Activated CD8-positive, alpha-beta memory T cell treated with anti-CD3 and anti-CD28 coated beads, Interleukin-2, amount 10 ng/mL, durations not matched to agents 7 days and 5 days (primary cell): ENCODE measurements around the gene RAB9B. TPM values are rescaled to one million over a fixed set of nuclear protein-coding genes. Genes with fewer than 3 reads are reported as not detected.

ENCODE experiments used
- ATAC-seq: fragments of 150-1000 bp; cut with Tn5 transposase; one replicate; pipeline ENCODE4 v1.10.0; 2021; ENCODE audit warnings: moderate library complexity
- CTCF ChIA-PET: fragments of 350-600 bp; sonication (Branson Sonifier 250); formaldehyde crosslinking; loops from one replicate; lab custom pipeline; 2021; ENCODE audit warnings: antibody characterized with exemption; lab: Charles Lee
- DNase-seq: peaks from one replicate; pipeline ENCODE4 v3.0.0-alpha.2; 2020
- H3K27ac Mint-ChIP-seq: one replicate; pipeline ENCODE4 v1.8.0; 2021; ENCODE audit warnings: mild to moderate bottlenecking, mixed read lengths
- H3K27me3 Mint-ChIP-seq: one replicate; pipeline ENCODE4 v1.8.0; 2021; ENCODE audit warnings: mixed read lengths
- H3K36me3 Mint-ChIP-seq: one replicate; pipeline ENCODE4 v1.8.0; 2021; ENCODE audit warnings: mild to moderate bottlenecking, mixed read lengths
- H3K4me1 Mint-ChIP-seq: one replicate; pipeline ENCODE4 v1.8.0; 2021; ENCODE audit warnings: mixed read lengths
- H3K4me3 Mint-ChIP-seq: one replicate; pipeline ENCODE4 v1.8.0; 2021; ENCODE audit warnings: mild to moderate bottlenecking, moderate library complexity, mixed read lengths
- H3K9me3 Mint-ChIP-seq: one replicate; pipeline ENCODE4 v1.8.0; 2022; ENCODE audit warnings: low read depth, mixed read lengths
- total RNA-seq, 2 experiments: library from RNA; stranded (reverse); gene quantifications; one replicate each; pipeline ENCODE4 v1.2.3, GENCODE V29; 2021

RAB9B gene
- total RNA-seq, 2 experiments from 2014 or later = 0.19 to 0.26 TPM

DNA sequence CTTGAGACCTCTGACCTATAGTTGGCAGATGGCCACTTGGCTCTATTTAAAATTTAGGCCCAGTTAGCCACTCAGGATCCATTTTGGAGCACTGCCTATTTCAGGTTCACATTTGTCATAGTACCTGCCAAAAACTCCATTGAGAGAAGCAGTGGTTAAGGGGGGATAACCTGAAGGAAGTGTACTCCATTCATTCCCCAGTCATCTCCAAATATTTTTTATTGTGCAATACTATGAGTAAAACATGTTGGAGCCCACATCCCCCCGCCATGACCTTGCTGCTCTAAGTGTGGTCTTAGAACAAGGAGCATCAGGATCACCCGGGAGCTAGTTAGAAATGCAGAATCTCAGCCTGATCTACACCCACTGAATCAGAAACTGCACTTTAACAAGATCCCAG lies 34.4 kb downstream of the RAB9B start:
- ATAC-seq = no peak
- CTCF ChIA-PET = no interaction called here
- Mint-ChIP-seq H3K9me3 (no peaks in the 10 kb centered on the region), H3K4me3 (no peak overlapping the region), H3K27me3 (peaks cover 4% of the 10 kb centered on the region), H3K36me3 (no peaks in the 10 kb centered on the region), H3K4me1 (peaks cover 7% of the 10 kb centered on the region), H3K27ac (no peak overlapping the region)
- no peak for DNase-seq

DNA sequence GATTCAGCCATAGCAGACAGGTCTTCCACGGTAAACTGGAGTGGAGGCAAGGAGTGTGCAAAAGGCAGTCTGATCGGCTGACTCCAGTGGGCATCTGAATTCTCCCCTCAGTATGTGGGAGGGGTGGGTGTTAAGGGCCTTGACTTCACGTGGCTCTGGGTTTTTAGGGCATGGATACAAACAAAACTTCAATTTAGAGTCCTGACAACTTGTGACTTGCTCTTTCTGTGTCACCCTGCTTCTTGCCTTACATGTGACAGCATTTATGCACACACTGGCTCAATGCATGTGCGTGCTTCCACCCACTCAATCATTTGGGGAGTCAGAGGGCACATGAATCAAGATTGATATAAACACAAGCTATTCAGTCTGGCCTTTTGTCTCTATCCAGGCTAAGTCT lies 37.9 kb downstream of the RAB9B start:
- no peaks in the 10 kb centered on the region for H3K9me3 Mint-ChIP-seq
- H3K27ac Mint-ChIP-seq = no peak overlapping the region
- no peak for DNase-seq
- peaks cover 13% of the 10 kb centered on the region for H3K27me3 Mint-ChIP-seq
- no peak for ATAC-seq
- no peak overlapping the region for H3K4me3 Mint-ChIP-seq
- CTCF ChIA-PET = no interaction called here
- no peaks in the 10 kb centered on the region for H3K36me3 Mint-ChIP-seq
- no peaks in the 10 kb centered on the region for H3K4me1 Mint-ChIP-seq

DNA sequence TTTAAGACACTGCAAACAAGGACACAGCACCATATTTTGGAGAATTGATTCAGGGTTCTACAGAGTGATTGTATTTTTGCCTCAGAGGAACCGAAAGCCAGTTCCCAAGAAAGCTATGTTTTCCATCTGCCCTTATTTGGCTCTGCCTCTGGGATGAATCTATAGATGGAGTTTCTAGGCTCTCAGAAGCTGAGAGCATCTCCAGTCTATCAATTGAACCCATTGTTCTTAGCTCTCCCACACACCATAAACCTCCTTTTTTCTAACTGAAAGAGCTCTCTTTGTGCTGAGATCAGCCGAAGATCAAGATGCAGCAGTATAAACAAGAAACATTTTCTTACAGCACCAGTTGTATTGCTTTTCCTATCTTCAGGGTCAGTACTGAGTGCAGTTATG lies 38.5 kb downstream of the RAB9B start:
- Mint-ChIP-seq H3K27me3 (peaks cover 13% of the 10 kb centered on the region), H3K4me1 (no peaks in the 10 kb centered on the region), H3K27ac (no peak overlapping the region), H3K9me3 (no peaks in the 10 kb centered on the region), H3K36me3 (no peaks in the 10 kb centered on the region), H3K4me3 (no peak overlapping the region)
- CTCF ChIA-PET = no interaction called here
- ATAC-seq = no peak
- DNase-seq = no peak

- ATAC-seq = no peak
- CTCF ChIA-PET = no interaction called here
Observed at GRCh38 chrX:103792916-103793544, 39.0 kb downstream of the RAB9B start.

GRCh38 chrX:103791826-103792485 lies 40.1 kb downstream of the RAB9B start:
- DNase-seq = no peak
- Mint-ChIP-seq H3K27me3 (peaks cover 13% of the 10 kb centered on the region), H3K4me3 (no peak overlapping the region), H3K36me3 (no peaks in the 10 kb centered on the region), H3K4me1 (no peaks in the 10 kb centered on the region), H3K27ac (no peak overlapping the region), H3K9me3 (no peaks in the 10 kb centered on the region)
- CTCF ChIA-PET = interaction anchor here (1.3 kb wide), 1 partner anchor 9 kb away, joined by 3 read pairs; no protein-coding TSS in a partner anchor
- ATAC-seq = no peak

More at GRCh38 chrX:103792916-103793544, 39.0 kb downstream of the RAB9B start:
- H3K36me3 Mint-ChIP-seq = no peaks in the 10 kb centered on the region
- H3K27me3 Mint-ChIP-seq = peaks cover 13% of the 10 kb centered on the region
- DNase-seq = no peak
- H3K4me1 Mint-ChIP-seq = no peaks in the 10 kb centered on the region
- no peaks in the 10 kb centered on the region for H3K9me3 Mint-ChIP-seq
- H3K27ac Mint-ChIP-seq = no peak overlapping the region
- H3K4me3 Mint-ChIP-seq = no peak overlapping the region

- DNase-seq (no peak), ATAC-seq (no peak)
- H3K4me3 Mint-ChIP-seq = no peak overlapping the region
- H3K4me1 Mint-ChIP-seq = no peaks in the 10 kb centered on the region
- CTCF ChIA-PET = interaction anchor here (1.3 kb wide), 1 partner anchor 8 kb away, joined by 3 read pairs; no protein-coding TSS in a partner anchor
- H3K36me3 Mint-ChIP-seq = no peaks in the 10 kb centered on the region
- H3K27me3 Mint-ChIP-seq = peaks cover 13% of the 10 kb centered on the region
- no peaks in the 10 kb centered on the region for H3K9me3 Mint-ChIP-seq
- H3K27ac Mint-ChIP-seq = no peak overlapping the region
Observed at GRCh38 chrX:103791228-103791627, 40.8 kb downstream of the RAB9B start.

- ATAC-seq = no peak
- CTCF ChIA-PET = no interaction called here
- H3K9me3 Mint-ChIP-seq = no peaks in the 10 kb centered on the region
- no peaks in the 10 kb centered on the region for H3K36me3 Mint-ChIP-seq
- H3K27ac Mint-ChIP-seq = no peak overlapping the region
- H3K27me3 Mint-ChIP-seq = peaks cover 13% of the 10 kb centered on the region
- H3K4me1 Mint-ChIP-seq = no peaks in the 10 kb centered on the region
- DNase-seq = no peak
- H3K4me3 Mint-ChIP-seq = no peak overlapping the region
Observed at GRCh38 chrX:103789004-103789403, 43.1 kb downstream of the RAB9B start.

DNA sequence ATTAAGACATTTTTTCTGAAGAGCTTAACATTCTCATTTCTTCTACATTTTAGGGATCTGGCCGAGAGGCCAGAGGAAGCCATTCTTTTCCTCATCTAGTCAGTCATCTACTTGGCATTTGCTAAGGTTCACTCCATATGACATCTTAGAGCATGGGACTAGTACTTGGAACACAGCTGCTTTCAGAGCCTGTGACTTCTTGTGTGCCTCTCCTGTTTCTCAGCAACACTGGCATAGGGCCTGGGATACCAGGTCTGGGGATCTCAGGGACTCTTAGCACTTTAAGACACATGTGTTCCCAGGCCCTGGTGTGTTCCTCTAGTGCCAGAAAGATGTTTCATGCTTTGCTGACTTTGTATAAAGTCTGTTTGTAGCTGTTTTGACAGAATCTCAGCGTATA lies 48.1 kb downstream of the RAB9B start:
- Mint-ChIP-seq H3K4me3 (no peak overlapping the region), H3K9me3 (no peaks in the 10 kb centered on the region), H3K27ac (no peak overlapping the region), H3K36me3 (no peaks in the 10 kb centered on the region), H3K4me1 (peaks cover 8% of the 10 kb centered on the region), H3K27me3 (no peaks in the 10 kb centered on the region)
- CTCF ChIA-PET = no interaction called here
- no peak for DNase-seq
- no peak for ATAC-seq

GRCh38 chrX:103783196-103783595 lies 48.9 kb downstream of the RAB9B start:
- no peak overlapping the region for H3K27ac Mint-ChIP-seq
- DNase-seq = no peak
- ATAC-seq = no peak
- no peak overlapping the region for H3K4me3 Mint-ChIP-seq
- peaks cover 8% of the 10 kb centered on the region for H3K4me1 Mint-ChIP-seq
- H3K27me3 Mint-ChIP-seq = no peaks in the 10 kb centered on the region
- no peaks in the 10 kb centered on the region for H3K9me3 Mint-ChIP-seq
- CTCF ChIA-PET = interaction anchor here (1.4 kb wide), 1 partner anchor 9 kb away, joined by 3 read pairs; no protein-coding TSS in a partner anchor
- H3K36me3 Mint-ChIP-seq = no peaks in the 10 kb centered on the region

GRCh38 chrX:103782640-103783039 lies 49.4 kb downstream of the RAB9B start:
- no peaks in the 10 kb centered on the region for H3K36me3 Mint-ChIP-seq
- H3K9me3 Mint-ChIP-seq = no peaks in the 10 kb centered on the region
- peaks cover 8% of the 10 kb centered on the region for H3K4me1 Mint-ChIP-seq
- no peak overlapping the region for H3K4me3 Mint-ChIP-seq
- no peaks in the 10 kb centered on the region for H3K27me3 Mint-ChIP-seq
- no peak for DNase-seq
- H3K27ac Mint-ChIP-seq = no peak overlapping the region
- ATAC-seq = no peak
- CTCF ChIA-PET = interaction anchor here (1.4 kb wide), 1 partner anchor 9 kb away, joined by 3 read pairs; no protein-coding TSS in a partner anchor

- Mint-ChIP-seq H3K4me3 (no peak overlapping the region), H3K4me1 (peaks cover 8% of the 10 kb centered on the region), H3K27ac (no peak overlapping the region), H3K36me3 (no peaks in the 10 kb centered on the region), H3K9me3 (no peaks in the 10 kb centered on the region), H3K27me3 (no peaks in the 10 kb centered on the region)
- ATAC-seq = no peak
- CTCF ChIA-PET = no interaction called here
- no peak for DNase-seq
Observed at GRCh38 chrX:103781706-103782105, 50.4 kb downstream of the RAB9B start.

- Mint-ChIP-seq H3K4me3 (no peak overlapping the region), H3K36me3 (no peaks in the 10 kb centered on the region), H3K27ac (no peak overlapping the region), H3K4me1 (peaks cover 8% of the 10 kb centered on the region), H3K9me3 (no peaks in the 10 kb centered on the region), H3K27me3 (no peaks in the 10 kb centered on the region)
- no peak for ATAC-seq
- CTCF ChIA-PET = no interaction called here
- DNase-seq = no peak
Observed at GRCh38 chrX:103781062-103781402, 51.0 kb downstream of the RAB9B start.

DNA sequence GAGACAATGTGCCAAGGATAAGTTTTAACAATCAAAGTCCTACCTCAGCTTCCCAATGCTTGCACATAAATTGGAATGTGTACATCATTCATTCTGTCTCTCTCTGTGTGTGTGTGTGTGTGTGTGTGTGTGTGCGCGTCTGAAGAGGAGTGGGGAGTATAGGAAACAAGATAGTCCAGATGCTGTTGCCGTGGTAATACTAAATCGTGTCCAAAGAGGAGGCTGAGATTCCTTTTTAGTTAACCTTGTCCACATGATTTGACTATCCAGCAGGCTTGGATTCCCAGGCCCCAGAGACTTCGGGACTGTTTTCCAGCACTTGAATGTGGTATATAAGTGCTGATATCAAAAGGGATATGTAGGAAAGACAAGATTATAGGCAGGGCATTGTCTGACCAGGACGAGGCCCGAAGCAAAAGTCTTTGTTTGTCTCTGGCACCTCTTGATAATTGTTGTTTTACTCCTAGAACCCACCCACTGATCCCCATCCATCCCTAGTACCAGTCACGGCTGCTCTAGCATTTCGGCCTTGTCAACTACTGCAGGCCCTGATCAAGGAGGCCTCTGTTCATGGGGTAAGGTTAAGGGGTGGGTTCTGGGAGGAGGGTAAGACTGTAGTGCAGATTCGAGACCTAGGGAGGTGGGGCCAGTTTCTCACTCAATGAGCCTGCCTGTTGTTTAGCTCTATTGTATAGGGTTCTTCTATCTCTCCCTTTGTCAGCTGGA lies 51.6 kb downstream of the RAB9B start:
- Mint-ChIP-seq H3K4me1 (peaks cover 8% of the 10 kb centered on the region), H3K27me3 (peaks cover 3% of the 10 kb centered on the region), H3K4me3 (no peak overlapping the region), H3K36me3 (no peaks in the 10 kb centered on the region), H3K9me3 (no peaks in the 10 kb centered on the region), H3K27ac (no peak overlapping the region)
- ATAC-seq (no peak), DNase-seq (no peak)
- CTCF ChIA-PET = no interaction called here
